Mesenchymal stem cell (in vitro differentiated cells and primary cell): ENCODE measurements around the gene ACSS1.

Source experiments
- DNase-seq: peaks from one replicate; pipeline ENCODE4 v3.0.0-alpha.2; 2013
- H2AFZ ChIP-seq: one replicate; pipeline ENCODE4 v1.6.1; 2013; ENCODE audit warnings: low read depth, mild to moderate bottlenecking, control low read depth, inconsistent platforms, low read length, moderate library complexity
- H2AK5ac ChIP-seq: 2 replicates; pipeline ENCODE4 v1.6.1; 2013; ENCODE audit warnings: low read length, moderate library complexity, mild to moderate bottlenecking, inconsistent platforms; ENCODE audit not compliant: severe bottlenecking
- H2BK120ac ChIP-seq: one replicate; pipeline ENCODE4 v1.6.1; 2013; ENCODE audit warnings: low read depth, mild to moderate bottlenecking, inconsistent platforms, low read length, moderate library complexity
- H2BK12ac ChIP-seq, 2 experiments: one replicate each; pipeline ENCODE4 v1.6.1; 2013; ENCODE audit warnings: inconsistent platforms in 2 of 2, low read length in 2 of 2, mild to moderate bottlenecking in 2 of 2, moderate library complexity in 2 of 2, control low read depth in 1 of 2
- H2BK15ac ChIP-seq: one replicate; pipeline ENCODE4 v1.6.1; 2013; ENCODE audit warnings: mild to moderate bottlenecking, low read depth, inconsistent platforms; ENCODE audit not compliant: poor library complexity, severe bottlenecking
- H2BK5ac ChIP-seq: 2 replicates; pipeline ENCODE4 v1.6.1; 2013; ENCODE audit warnings: low read depth, mild to moderate bottlenecking, low read length, control low read depth, inconsistent platforms; ENCODE audit not compliant: poor library complexity, severe bottlenecking
- H3K14ac ChIP-seq, 2 experiments: one replicate each; pipeline ENCODE4 v1.6.1; 2013; ENCODE audit warnings: inconsistent platforms in 2 of 2, low read length in 2 of 2, control low read depth in 1 of 2, mild to moderate bottlenecking in 1 of 2, moderate library complexity in 1 of 2
- H3K18ac ChIP-seq, 2 experiments: one replicate each; pipeline ENCODE4 v1.6.1; 2013; ENCODE audit warnings: inconsistent platforms in 2 of 2, low read length in 2 of 2, control low read depth in 1 of 2, low read depth in 1 of 2, mild to moderate bottlenecking in 1 of 2
- H3K23ac ChIP-seq, 2 experiments: one replicate each; pipeline ENCODE4 v1.6.1; 2013; ENCODE audit warnings: inconsistent platforms in 2 of 2, low read length in 2 of 2, mild to moderate bottlenecking in 2 of 2, moderate library complexity in 2 of 2, control low read depth in 1 of 2
- H3K27ac ChIP-seq: 2 replicates; pipeline ENCODE4 v1.5.1; 2013; ENCODE audit warnings: mild to moderate bottlenecking, moderate library complexity, low read length, control low read depth, inconsistent platforms; ENCODE audit not compliant: poor library complexity, severe bottlenecking
- H3K27me3 ChIP-seq, 2 experiments: 2 replicates each; pipeline versions ENCODE4 v1.6.1 to v1.7.0; 2013; ENCODE audit warnings: low read length in 2 of 2, mild to moderate bottlenecking in 2 of 2, moderate library complexity in 2 of 2, control low read depth in 1 of 2, inconsistent platforms in 1 of 2; ENCODE audit not compliant: control insufficient read depth in 1 of 2, insufficient read depth in 1 of 2
- H3K36me3 ChIP-seq, 2 experiments: 2 replicates each; pipeline versions ENCODE4 v1.6.1 to v1.7.0; 2013; ENCODE audit warnings: low read length in 2 of 2, control low read depth in 1 of 2, inconsistent platforms in 1 of 2, low read depth in 1 of 2, mild to moderate bottlenecking in 1 of 2; ENCODE audit not compliant: insufficient read depth in 2 of 2, control insufficient read depth in 1 of 2
- H3K4ac ChIP-seq, 2 experiments: one replicate each; pipeline ENCODE4 v1.6.1; 2013; ENCODE audit warnings: inconsistent platforms in 2 of 2, low read length in 2 of 2, mild to moderate bottlenecking in 2 of 2, moderate library complexity in 2 of 2, control low read depth in 1 of 2, low read depth in 1 of 2
- H3K4me1 ChIP-seq: 2 replicates; pipeline ENCODE4 v1.6.1; 2013; ENCODE audit warnings: low read depth, low read length, control low read depth; ENCODE audit not compliant: control insufficient read depth, insufficient read depth
- H3K4me2 ChIP-seq: 2 replicates; pipeline ENCODE4 v1.6.1; 2013; ENCODE audit warnings: low read length, mild to moderate bottlenecking, inconsistent platforms; ENCODE audit not compliant: poor library complexity, severe bottlenecking
- H3K4me3 ChIP-seq, 2 experiments: 2 replicates each; pipeline versions ENCODE4 v1.5.1 to v1.7.0; 2013; ENCODE audit warnings: low read length in 2 of 2, mild to moderate bottlenecking in 2 of 2, control low read depth in 1 of 2, low read depth in 1 of 2; ENCODE audit not compliant: insufficient read depth in 1 of 2
- H3K79me1 ChIP-seq: replicated peaks from 2 replicates; pipeline ENCODE4 v1.6.1; 2013; ENCODE audit warnings: mild to moderate bottlenecking, control low read depth, low read length, inconsistent platforms; ENCODE audit not compliant: poor library complexity, severe bottlenecking
- H3K9ac ChIP-seq: 2 replicates; pipeline ENCODE4 v1.7.0; 2013; ENCODE audit warnings: mild to moderate bottlenecking, low read length, moderate library complexity
- H3K9me3 ChIP-seq: 2 replicates; pipeline ENCODE4 v1.7.0; 2013; ENCODE audit warnings: mild to moderate bottlenecking, low read length; ENCODE audit not compliant: control insufficient read depth
- H4K8ac ChIP-seq: one replicate; pipeline ENCODE4 v1.6.1; 2013; ENCODE audit warnings: inconsistent platforms, mild to moderate bottlenecking, low read length, moderate library complexity
- H4K91ac ChIP-seq: one replicate; pipeline ENCODE4 v1.6.1; 2013; ENCODE audit warnings: mild to moderate bottlenecking, low read length, inconsistent platforms
- WGBS: methylation state at CpG from one replicate; pipeline ENCODE4 v1.1.7; 2013; ENCODE audit warnings: mixed read lengths; 5-methylcytosine and 5-hydroxymethylcytosine counted together

ACSS1 gene

GRCh38 chr20:24984961-24985640 is 72.8 kb downstream of the ACSS1 start:
- peaks cover 21 to 27% of the 10 kb centered on the region in 2 experiments for H3K36me3 ChIP-seq
- H4K8ac ChIP-seq: no peak overlapping the region
- no peak overlapping the region for H2BK120ac ChIP-seq
- H3K4ac ChIP-seq: no peak overlapping the region
- H3K79me1 ChIP-seq: peaks cover 60% of the 10 kb centered on the region
- H3K4me2 ChIP-seq: no peak overlapping the region
- H3K23ac ChIP-seq: no peak overlapping the region
- H3K27ac ChIP-seq: no peak overlapping the region
- no peak overlapping the region for H2BK15ac ChIP-seq
- H3K14ac ChIP-seq: no peak overlapping the region
- H3K9me3 ChIP-seq: no peaks in the 10 kb centered on the region
- no peak overlapping the region for H2AK5ac ChIP-seq
- no peak for DNase-seq
- H3K27me3 ChIP-seq: no peaks in the 10 kb centered on the region
- no peak overlapping the region for H3K9ac ChIP-seq
- 100% methylated on average over 1 of the region's 3 CpGs for WGBS
- H2BK5ac ChIP-seq: no peak overlapping the region
- H3K4me1 ChIP-seq: peaks cover 2% of the 10 kb centered on the region
- H2AFZ ChIP-seq: no peak overlapping the region
- no peak overlapping the region for H3K18ac ChIP-seq
- H2BK12ac ChIP-seq: no peak overlapping the region
- no peak overlapping the region for H4K91ac ChIP-seq
- H3K4me3 ChIP-seq: no peak overlapping the region

GRCh38 chr20:24983896-24984295 is 74.0 kb downstream of the ACSS1 start:
- Histone ChIP-seq H3K4me2 (no peak overlapping the region), H3K27me3 (no peaks in the 10 kb centered on the region)
- whole genome bisulfite sequencing: 97% methylated on average over 8 of the region's 8 CpGs

GRCh38 chr20:24981790-24982189 is 76.1 kb downstream of the ACSS1 start:
- no peak overlapping the region for H2BK5ac ChIP-seq
- H3K4me3 ChIP-seq: no peak overlapping the region
- no peak overlapping the region for H3K9ac ChIP-seq
- no peak overlapping the region for H3K14ac ChIP-seq
- peaks cover 36 to 46% of the 10 kb centered on the region in 2 experiments for H3K36me3 ChIP-seq
- H3K27me3 ChIP-seq: no peaks in the 10 kb centered on the region
- peaks cover 2% of the 10 kb centered on the region for H3K4me1 ChIP-seq
- H2AK5ac ChIP-seq: no peak overlapping the region
- no peak overlapping the region for H3K27ac ChIP-seq
- H3K9me3 ChIP-seq: no peaks in the 10 kb centered on the region
- no peak overlapping the region for H4K8ac ChIP-seq
- no peak overlapping the region for H3K4ac ChIP-seq
- H3K4me2 ChIP-seq: no peak overlapping the region
- 92% methylated on average over 3 of the region's 3 CpGs for WGBS
- no peak for DNase-seq
- H2BK12ac ChIP-seq: no peak overlapping the region
- H3K23ac ChIP-seq: no peak overlapping the region
- no peak overlapping the region for H4K91ac ChIP-seq
- H3K79me1 ChIP-seq: peaks cover 62% of the 10 kb centered on the region
- no peak overlapping the region for H2AFZ ChIP-seq
- no peak overlapping the region for H2BK120ac ChIP-seq
- H2BK15ac ChIP-seq: no peak overlapping the region
- H3K18ac ChIP-seq: no peak overlapping the region

More at GRCh38 chr20:24983896-24984295, 74.0 kb downstream of the ACSS1 start:
- H4K8ac ChIP-seq: no peak overlapping the region
- H4K91ac ChIP-seq: no peak overlapping the region
- no peak overlapping the region for H3K9ac ChIP-seq
- no peak overlapping the region for H3K23ac ChIP-seq
- H2BK120ac ChIP-seq: no peak overlapping the region
- no peak overlapping the region for H3K27ac ChIP-seq
- no peak for DNase-seq
- H3K4me3 ChIP-seq: no peak overlapping the region
- H2BK15ac ChIP-seq: peak overlapping the region; percentile 33
- no peak overlapping the region for H3K18ac ChIP-seq
- no peak overlapping the region for H2AK5ac ChIP-seq
- H2BK5ac ChIP-seq: no peak overlapping the region
- peaks cover 24 to 39% of the 10 kb centered on the region in 2 experiments for H3K36me3 ChIP-seq
- H3K14ac ChIP-seq: no peak overlapping the region
- H2BK12ac ChIP-seq: no peak overlapping the region
- H3K9me3 ChIP-seq: no peaks in the 10 kb centered on the region
- peaks cover 66% of the 10 kb centered on the region for H3K79me1 ChIP-seq
- no peak overlapping the region for H2AFZ ChIP-seq
- no peak overlapping the region for H3K4ac ChIP-seq
- H3K4me1 ChIP-seq: peaks cover 2% of the 10 kb centered on the region

- H2BK5ac ChIP-seq: no peak overlapping the region
- WGBS: 97% methylated on average over 4 of the region's 4 CpGs
Measured at GRCh38 chr20:24981282-24981681, 76.7 kb downstream of the ACSS1 start.

More at GRCh38 chr20:24981282-24981681, 76.7 kb downstream of the ACSS1 start:
- Histone ChIP-seq H2AFZ (no peak overlapping the region), H2AK5ac (no peak overlapping the region), H3K4me2 (no peak overlapping the region), H3K27me3 (no peaks in the 10 kb centered on the region), H3K4me1 (no peaks in the 10 kb centered on the region), H4K91ac (no peak overlapping the region), H3K9ac (no peak overlapping the region), H3K79me1 (peaks cover 60% of the 10 kb centered on the region), H3K27ac (no peak overlapping the region), H2BK120ac (no peak overlapping the region), H3K36me3 (peaks cover 41 to 46% of the 10 kb centered on the region in 2 experiments), H2BK15ac (no peak overlapping the region), H3K9me3 (peaks cover 1% of the 10 kb centered on the region), H2BK12ac (no peak overlapping the region), H4K8ac (no peak overlapping the region), H3K23ac (no peak overlapping the region), H3K4me3 (no peak overlapping the region), H3K4ac (no peak overlapping the region), H3K18ac (no peak overlapping the region), H3K14ac (no peak overlapping the region)
- no peak for DNase-seq
